ENCODE results near the gene RSPO3.

The RSPO3 gene

DNA sequence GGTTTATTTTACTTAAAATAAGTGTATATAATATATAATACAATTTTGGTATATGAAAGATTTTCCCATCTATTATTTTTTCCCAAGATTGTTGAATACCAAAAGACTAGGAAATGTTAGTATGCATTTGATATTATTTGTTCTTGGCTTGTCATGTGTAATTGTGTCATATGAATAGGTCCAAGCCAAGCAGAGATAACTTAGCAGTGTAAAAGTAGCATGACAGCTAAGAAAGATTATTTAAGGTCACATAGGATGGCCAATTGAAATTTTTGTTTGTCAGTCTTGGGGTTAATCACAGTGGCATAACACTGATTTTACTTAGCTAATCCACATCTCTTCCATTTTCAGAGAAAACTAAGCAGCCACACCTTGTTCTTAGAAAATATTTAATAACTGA is 38.8 kb upstream of the RSPO3 start:
- DNase-seq (ENCODE audit: low read depth): no peak
- TF ChIP-seq, protein P1, sequence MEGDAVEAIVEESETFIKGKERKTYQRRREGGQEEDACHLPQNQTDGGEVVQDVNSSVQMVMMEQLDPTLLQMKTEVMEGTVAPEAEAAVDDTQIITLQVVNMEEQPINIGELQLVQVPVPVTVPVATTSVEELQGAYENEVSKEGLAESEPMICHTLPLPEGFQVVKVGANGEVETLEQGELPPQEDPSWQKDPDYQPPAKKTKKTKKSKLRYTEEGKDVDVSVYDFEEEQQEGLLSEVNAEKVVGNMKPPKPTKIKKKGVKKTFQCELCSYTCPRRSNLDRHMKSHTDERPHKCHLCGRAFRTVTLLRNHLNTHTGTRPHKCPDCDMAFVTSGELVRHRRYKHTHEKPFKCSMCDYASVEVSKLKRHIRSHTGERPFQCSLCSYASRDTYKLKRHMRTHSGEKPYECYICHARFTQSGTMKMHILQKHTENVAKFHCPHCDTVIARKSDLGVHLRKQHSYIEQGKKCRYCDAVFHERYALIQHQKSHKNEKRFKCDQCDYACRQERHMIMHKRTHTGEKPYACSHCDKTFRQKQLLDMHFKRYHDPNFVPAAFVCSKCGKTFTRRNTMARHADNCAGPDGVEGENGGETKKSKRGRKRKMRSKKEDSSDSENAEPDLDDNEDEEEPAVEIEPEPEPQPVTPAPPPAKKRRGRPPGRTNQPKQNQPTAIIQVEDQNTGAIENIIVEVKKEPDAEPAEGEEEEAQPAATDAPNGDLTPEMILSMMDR (IDR thresholded peaks at IDR 0.05; ENCODE audit: insufficient read depth, low read depth, low read length, missing control alignments): no peak
- H3K4me3 ChIP-seq (ENCODE audit: low read length): no peak overlapping the region

DNA sequence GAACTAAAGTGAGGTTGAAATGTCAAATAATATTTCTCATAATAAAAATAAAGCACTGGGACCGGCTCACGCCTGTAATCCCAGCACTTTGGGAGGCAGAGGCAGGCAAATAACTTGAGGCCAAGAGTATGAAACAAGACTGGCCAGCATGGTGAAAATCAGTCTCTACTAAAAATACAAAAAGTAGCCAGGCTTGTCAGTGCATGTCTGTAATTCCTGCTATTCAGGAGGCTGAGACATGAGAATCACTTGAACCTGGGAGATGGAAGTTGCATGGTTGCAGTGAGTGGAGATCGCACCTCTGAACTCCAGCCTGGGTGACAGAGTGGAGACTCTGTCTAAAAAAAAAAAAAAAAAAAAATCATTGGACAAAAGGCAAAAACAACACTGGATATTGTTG is 38.4 kb upstream of the RSPO3 start:
- TF ChIP-seq, protein P1 (IDR thresholded peaks at IDR 0.05; ENCODE audit: insufficient read depth, low read depth, low read length, missing control alignments): no peak
- peak; percentile 53 for DNase-seq (ENCODE audit: low read depth)

DNA sequence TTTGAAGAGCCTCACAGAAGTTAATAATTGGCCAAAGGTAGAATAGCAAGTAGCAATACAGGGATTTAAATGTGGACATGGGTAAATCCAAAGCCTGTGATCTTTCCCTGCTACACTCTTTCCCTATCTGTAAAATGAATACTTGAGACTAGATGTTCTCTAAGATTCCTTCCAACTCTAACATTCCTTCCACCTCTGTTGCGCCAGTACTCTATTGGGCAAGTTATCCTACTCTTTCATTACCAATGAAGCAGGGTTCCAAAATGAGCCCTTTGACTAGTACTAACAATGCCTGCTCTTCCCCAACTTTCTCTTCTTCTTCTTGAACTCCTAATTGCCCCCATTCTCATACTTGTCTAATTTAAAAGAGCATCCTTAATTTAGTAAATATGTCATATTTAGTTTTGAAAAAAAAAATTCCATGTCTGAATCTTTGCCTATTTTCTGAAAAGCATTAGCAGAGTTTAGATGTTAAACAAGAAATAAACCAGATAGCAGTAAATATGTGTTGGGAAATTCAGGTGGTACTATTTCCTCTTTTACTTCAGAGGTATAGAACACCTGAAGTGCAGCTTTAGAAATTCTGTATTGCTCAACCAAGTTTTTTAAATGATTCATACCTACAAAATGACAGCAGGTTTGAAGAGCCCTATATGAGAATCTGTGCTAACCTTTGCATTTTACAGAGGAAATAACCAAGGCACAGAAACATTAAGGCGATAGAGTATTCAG is 35.1 kb upstream of the RSPO3 start:
- DNase-seq (ENCODE audit: low read depth): peak; percentile 46
- no peak overlapping the region for H3K4me3 ChIP-seq (ENCODE audit: low read length)
- TF ChIP-seq, protein P1 (IDR thresholded peaks at IDR 0.05; ENCODE audit: insufficient read depth, low read depth, low read length, missing control alignments): no peak

More for the DNA sequence above, 38.4 kb upstream of the RSPO3 start:
- no peak overlapping the region for H3K4me3 ChIP-seq (ENCODE audit: low read length)

DNA sequence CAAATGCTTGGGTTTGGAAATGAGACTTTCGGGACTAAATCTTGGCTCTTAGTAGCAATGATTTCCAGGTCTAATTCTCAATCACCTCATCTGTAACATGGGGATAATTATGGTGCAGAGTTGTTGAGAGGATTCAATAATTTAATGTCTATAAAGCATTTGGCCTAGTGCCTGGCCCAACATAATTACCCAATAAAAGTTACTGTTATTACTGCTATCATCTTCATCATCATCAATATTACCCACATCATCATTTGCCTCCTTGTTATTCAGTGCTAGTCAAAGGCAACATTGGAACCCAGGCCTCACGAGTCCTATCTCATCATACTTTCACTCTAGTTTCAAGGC is 34.5 kb upstream of the RSPO3 start:
- no peak for DNase-seq (ENCODE audit: low read depth)
- no peak overlapping the region for H3K4me3 ChIP-seq (ENCODE audit: low read length)
- TF ChIP-seq, protein P1 (IDR thresholded peaks at IDR 0.05; ENCODE audit: insufficient read depth, low read depth, low read length, missing control alignments): no peak

DNA sequence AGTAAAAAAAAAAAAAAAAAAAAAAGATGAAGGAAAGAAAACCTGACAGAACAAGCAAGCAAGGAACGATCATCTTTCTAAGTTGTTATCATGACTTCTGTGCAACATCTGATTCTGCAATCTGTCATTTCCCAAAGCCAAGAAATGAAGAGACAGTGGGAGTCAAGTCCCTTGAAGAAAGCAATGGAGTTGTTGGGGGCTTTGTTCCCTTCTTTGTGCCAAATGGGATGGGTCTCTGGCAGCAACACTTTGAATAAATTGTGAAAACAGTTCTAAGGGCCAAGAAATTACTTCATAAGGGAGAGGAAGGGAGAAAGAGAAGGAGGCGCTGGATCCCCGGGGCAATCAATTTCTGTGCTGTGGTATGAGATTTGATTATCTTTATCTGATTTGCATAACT is 33.3 kb upstream of the RSPO3 start:
- H3K4me3 ChIP-seq (ENCODE audit: low read length): no peak overlapping the region
- DNase-seq (ENCODE audit: low read depth): no peak
- TF ChIP-seq, protein P1 (IDR thresholded peaks at IDR 0.05; ENCODE audit: insufficient read depth, low read depth, low read length, missing control alignments): no peak

DNA sequence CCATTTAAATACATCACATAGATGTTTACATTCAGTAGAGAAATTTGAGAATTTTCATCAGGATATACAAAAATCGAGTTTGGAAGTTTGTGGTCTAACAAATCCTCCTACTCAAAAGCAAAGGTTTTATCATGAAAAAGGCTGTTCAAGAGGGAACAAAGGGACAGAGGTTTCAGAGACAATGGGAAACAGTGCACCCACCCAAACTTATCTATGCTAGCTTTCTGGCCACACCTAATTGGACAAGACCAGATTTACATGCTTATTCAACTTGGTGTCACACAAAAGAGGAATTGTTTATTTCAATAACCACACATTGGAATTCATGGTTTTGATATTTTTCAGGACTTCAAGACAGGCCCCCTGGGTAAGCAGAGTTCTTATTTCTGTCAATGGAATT is 28.4 kb upstream of the RSPO3 start:
- TF ChIP-seq, protein P1 (IDR thresholded peaks at IDR 0.05; ENCODE audit: insufficient read depth, low read depth, low read length, missing control alignments): no peak

DNA sequence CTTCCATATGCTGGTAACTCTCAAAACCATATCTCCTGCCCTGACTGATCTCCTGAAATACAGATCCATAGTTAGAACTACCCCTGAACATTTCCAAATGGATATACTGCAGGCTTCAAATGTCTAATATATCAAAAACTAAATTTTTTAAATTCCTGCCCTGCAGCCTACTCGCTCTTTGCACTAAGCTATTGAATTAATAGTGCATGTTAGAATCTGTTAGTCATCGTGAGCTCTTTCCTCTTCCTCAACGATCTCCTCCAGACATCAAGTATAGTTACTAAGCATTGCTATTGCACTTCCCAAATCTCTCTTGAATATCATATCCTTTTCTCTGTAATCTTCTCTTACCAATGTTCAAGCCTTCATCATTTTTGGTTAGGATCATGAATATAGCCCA is 26.0 kb upstream of the RSPO3 start:
- no peak overlapping the region for H3K4me3 ChIP-seq (ENCODE audit: low read length)
- TF ChIP-seq, protein P1 (IDR thresholded peaks at IDR 0.05; ENCODE audit: insufficient read depth, low read depth, low read length, missing control alignments): no peak
- peak; percentile 13 for DNase-seq (ENCODE audit: low read depth)

More for the DNA sequence above, 28.4 kb upstream of the RSPO3 start:
- no peak overlapping the region for H3K4me3 ChIP-seq (ENCODE audit: low read length)
- no peak for DNase-seq (ENCODE audit: low read depth)

Measured in epithelial cell of esophagus (primary cell).